PC-3 (cell line): ENCODE data around the gene EPB41L1. TPM values are rescaled to one million over a fixed set of nuclear protein-coding genes. Genes with fewer than 3 reads are reported as not detected.

Experiments
- ATAC-seq: fragments of 200-7000 bp; cut with Tn5 transposase; 2 replicates; pipeline ENCODE4 v1.9.1; 2020; ENCODE audit warnings: mild to moderate bottlenecking, moderate library complexity
- BruUV-seq: library from RNA; stranded (reverse); fragments of 400-500 nt; replicated peaks from 2 replicates; lab custom pipeline; 2021; lab: Mats Ljungman, UMichigan
- CTCF ChIA-PET: fragments of 300-600 bp; sonication (Branson Sonifier 250); formaldehyde crosslinking; loops from one replicate; lab custom pipeline; 2022; ENCODE audit warnings: antibody characterized with exemption; lab: Charles Lee
- POLR2A ChIA-PET: fragments of 300-600 bp; sonication (Branson Sonifier 250); formaldehyde crosslinking; loops from one replicate; lab custom pipeline; 2022; ENCODE audit warnings: antibody characterized with exemption; ENCODE audit not compliant: unreplicated experiment; lab: Charles Lee
- DNase-seq: peaks from one replicate; pipeline ENCODE4 v3.0.0-alpha.2; 2015
- H2AFZ ChIP-seq: fragments of 300-600 bp; sonication (generic); 2 replicates; pipeline ENCODE4 v1.6.0; 2016; ENCODE audit warnings: antibody characterized with exemption, low read length
- H3F3A ChIP-seq: fragments of 300-600 bp; sonication (generic); one replicate; pipeline ENCODE4 v1.6.0; 2017; ENCODE audit warnings: antibody characterized with exemption, low read length, control low read depth, mild to moderate bottlenecking; ENCODE audit not compliant: unreplicated experiment
- H3K27ac ChIP-seq: fragments of 300-600 bp; sonication (generic); 2 replicates; pipeline ENCODE4 v1.5.1; 2016; ENCODE audit warnings: mild to moderate bottlenecking, low read length
- H3K27me3 ChIP-seq: fragments of 300-600 bp; sonication (generic); 2 replicates; pipeline ENCODE4 v1.6.1; 2016; ENCODE audit warnings: low read length, mixed read lengths
- H3K36me3 ChIP-seq: fragments of 300-600 bp; sonication (generic); 2 replicates; pipeline ENCODE4 v1.6.1; 2016; ENCODE audit warnings: low read depth, mixed run types, low read length, mixed read lengths
- H3K4me1 ChIP-seq: fragments of 300-600 bp; sonication (generic); 2 replicates; pipeline ENCODE4 v1.5.1; 2016; ENCODE audit warnings: low read length; ENCODE audit not compliant: insufficient read depth
- H3K4me2 ChIP-seq: fragments of 300-600 bp; sonication (generic); 2 replicates; pipeline ENCODE4 v1.6.0; 2016; ENCODE audit warnings: low read length
- H3K4me3 ChIP-seq: fragments of 300-600 bp; sonication (generic); 2 replicates; pipeline ENCODE4 v1.5.1; 2016; ENCODE audit warnings: mild to moderate bottlenecking, low read length, mixed read lengths
- H3K79me2 ChIP-seq: fragments of 300-600 bp; sonication (generic); 2 replicates; pipeline ENCODE4 v1.6.1; 2017; ENCODE audit warnings: low read length, mixed read lengths
- H3K9ac ChIP-seq: fragments of 300-600 bp; sonication (generic); 2 replicates; pipeline ENCODE4 v1.6.0; 2016; ENCODE audit warnings: mild to moderate bottlenecking, low read length
- H3K9me2 ChIP-seq: fragments of 300-600 bp; sonication (generic); replicated peaks from 2 replicates; pipeline ENCODE4 v1.6.1; 2016; ENCODE audit warnings: mixed run types, low read length, mixed read lengths
- H3K9me3 ChIP-seq: fragments of 300-600 bp; sonication (generic); 2 replicates; pipeline ENCODE4 v1.6.1; 2016; ENCODE audit warnings: low read length, mixed read lengths
- H4K20me1 ChIP-seq: fragments of 300-600 bp; sonication (generic); 2 replicates; pipeline ENCODE4 v1.6.1; 2016; ENCODE audit warnings: low read length, mixed read lengths
- CTCF ChIP-seq: fragments of 300-600 bp; sonication (generic); conservative IDR thresholded peaks from 2 replicates; pipeline ENCODE4 v1.5.1; 2017; ENCODE audit warnings: antibody characterized with exemption, low read depth, mild to moderate bottlenecking, low read length
- EZH2 ChIP-seq: fragments of 300-600 bp; sonication (generic); IDR thresholded peaks from one replicate; pipeline ENCODE4 v1.6.1; 2017; ENCODE audit warnings: antibody characterized with exemption, mild to moderate bottlenecking, low read length; ENCODE audit not compliant: unreplicated experiment
- EZH2phosphoT487 ChIP-seq: fragments of 300-600 bp; sonication (generic); IDR thresholded peaks from 2 replicates; pipeline ENCODE4 v1.6.1; 2018; ENCODE audit warnings: mild to moderate bottlenecking, antibody characterized with exemption, low read length, borderline replicate concordance
- intact Hi-C: fragments of 100-400 bp; cut with micrococcal nuclease; formaldehyde crosslinking; loops from 2 replicates; pipeline ENCODE4 v1.9.0; 2023
- total RNA-seq: library from RNA; depleted of rRNA; stranded (reverse); fragments of >200 nt; gene quantifications from 2 replicates; pipeline ENCODE4 v1.2.3, GENCODE V29; 2014; rRNA removed

EPB41L1 gene
- total RNA-seq, 1 experiment from 2014 or later, result 48.2 TPM

GRCh38 chr20:36279776-36280175, 125.2 kb downstream of the EPB41L1 start:
- no peaks in the 10 kb centered on the region for H3K4me1 ChIP-seq
- intact Hi-C loops, result no loop called here
- BruUV-seq, result no TSS peak

DNA sequence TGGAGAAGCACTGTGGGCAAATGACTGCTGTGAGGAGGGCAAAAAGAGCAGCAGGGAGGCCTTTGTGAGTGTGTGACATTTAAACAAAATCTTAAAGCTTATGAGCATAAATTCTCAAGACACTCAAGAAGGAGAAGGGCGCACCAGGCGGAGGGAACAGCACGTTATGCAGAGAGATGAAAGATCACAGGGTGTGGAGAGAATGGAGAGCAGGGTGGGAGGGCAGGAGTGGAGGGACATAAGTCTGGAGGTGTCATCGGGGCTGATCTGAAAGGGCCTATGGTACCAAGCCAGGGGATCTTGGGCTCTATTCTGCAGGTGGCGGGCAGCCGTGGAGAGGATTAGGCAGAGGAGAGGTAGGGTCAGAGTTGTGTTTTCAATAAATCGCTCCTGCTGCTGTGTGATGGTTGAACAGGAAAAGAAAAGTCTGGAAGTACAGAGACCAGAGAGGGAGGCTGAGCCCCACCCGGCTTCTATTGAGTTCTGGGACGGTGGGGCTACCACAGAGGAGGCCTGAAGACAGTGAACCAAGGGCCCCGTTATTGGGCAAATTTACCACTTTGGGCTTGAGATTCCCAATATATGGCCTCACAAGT, 127.3 kb downstream of the EPB41L1 start:
- POLR2A ChIA-PET, result no interaction called here
- ATAC-seq, result no peak
- CTCF ChIA-PET, result no interaction called here
- H3K27me3 ChIP-seq, result peaks cover 85% of the 10 kb centered on the region
- H3K9me2 ChIP-seq, result no peaks in the 10 kb centered on the region
- no peaks in the 10 kb centered on the region for H3K9me3 ChIP-seq
- intact Hi-C loops, result no loop called here
- no peaks in the 10 kb centered on the region for H3K4me1 ChIP-seq
- H2AFZ ChIP-seq, result no peak overlapping the region
- H3K4me2 ChIP-seq, result no peak overlapping the region
- no peak for TF ChIP-seq EZH2phosphoT487
- TF ChIP-seq EZH2, result no peak
- TF ChIP-seq CTCF, result no peak
- H3F3A ChIP-seq, result no peaks in the 10 kb centered on the region
- no peak overlapping the region for H3K27ac ChIP-seq
- no peaks in the 10 kb centered on the region for H3K79me2 ChIP-seq
- no peak overlapping the region for H3K4me3 ChIP-seq
- no TSS peak for BruUV-seq
- H4K20me1 ChIP-seq, result no peaks in the 10 kb centered on the region
- DNase-seq, result no peak
- H3K36me3 ChIP-seq, result no peaks in the 10 kb centered on the region
- H3K9ac ChIP-seq, result no peak overlapping the region

More at GRCh38 chr20:36279776-36280175, 125.2 kb downstream of the EPB41L1 start:
- H3K9ac ChIP-seq, result no peak overlapping the region
- ATAC-seq (no peak), DNase-seq (no peak)
- peaks cover 71% of the 10 kb centered on the region for H3K27me3 ChIP-seq
- H4K20me1 ChIP-seq, result no peaks in the 10 kb centered on the region
- no peak overlapping the region for H3K27ac ChIP-seq
- H3K4me3 ChIP-seq, result no peak overlapping the region
- no peak for TF ChIP-seq EZH2
- TF ChIP-seq EZH2phosphoT487, result no peak
- no peak for TF ChIP-seq CTCF
- no peak overlapping the region for H2AFZ ChIP-seq
- no peaks in the 10 kb centered on the region for H3K9me2 ChIP-seq
- no peak overlapping the region for H3K4me2 ChIP-seq
- CTCF ChIA-PET, result no interaction called here
- H3F3A ChIP-seq, result no peaks in the 10 kb centered on the region
- no peaks in the 10 kb centered on the region for H3K79me2 ChIP-seq
- no peaks in the 10 kb centered on the region for H3K9me3 ChIP-seq
- POLR2A ChIA-PET, result interaction anchor here (0.5 kb wide), 1 partner anchor 25 kb away, joined by 3 read pairs; no protein-coding TSS in a partner anchor
- no peaks in the 10 kb centered on the region for H3K36me3 ChIP-seq

Other genes starting within 250 kb of the EPB41L1 start
- gene SCAND1, start 200.2 kb upstream of the EPB41L1 start, total RNA-seq, result 90.9 and 101 TPM in 2 replicates
- 6.6 and 6.7 TPM in 2 replicates for gene CNBD2, start 186.2 kb upstream of the EPB41L1 start, total RNA-seq
- gene AAR2, start 81.7 kb downstream of the EPB41L1 start, total RNA-seq, result 39.4 and 41.1 TPM in 2 replicates
- 21.0 and 27.9 TPM in 2 replicates for gene DLGAP4, start 151.6 kb downstream of the EPB41L1 start, total RNA-seq